GM19238 (cell line): ENCODE results near the gene VMO1.

ENCODE experiments used
- DNase-seq: peaks from one replicate; pipeline ENCODE4 v3.0.0; 2011; ENCODE audit warnings: low spot score; ENCODE audit not compliant: insufficient read length

Gene VMO1

GRCh38 chr17:4800462-4801196 lies 14.5 kb upstream of the VMO1 start:
- no peak for DNase-seq

DNA sequence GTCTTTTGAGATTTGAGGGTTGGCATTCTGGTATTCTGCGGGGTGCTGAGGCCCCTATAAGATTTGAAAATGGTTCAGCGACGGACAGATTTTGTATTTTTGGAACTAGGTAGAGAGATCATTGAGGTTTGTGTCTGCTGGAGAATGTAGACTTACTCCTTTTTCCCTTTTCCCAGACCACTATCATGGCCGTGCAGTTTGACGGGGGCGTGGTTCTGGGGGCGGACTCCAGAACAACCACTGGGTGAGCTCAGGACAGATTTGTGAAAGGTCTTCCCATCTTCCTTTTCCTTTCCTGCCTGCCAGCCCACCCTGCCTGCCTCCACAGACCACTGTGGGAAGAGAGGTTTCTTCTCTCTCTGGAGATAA lies 10.4 kb upstream of the VMO1 start:
- no peak for DNase-seq

- DNase-seq: no peak
These were observed 9.0 kb upstream of the VMO1 start for GRCh38 chr17:4795168-4795567.

- DNase-seq: no peak
These were observed 4.5 kb upstream of the VMO1 start for GRCh38 chr17:4790705-4791088.

DNA sequence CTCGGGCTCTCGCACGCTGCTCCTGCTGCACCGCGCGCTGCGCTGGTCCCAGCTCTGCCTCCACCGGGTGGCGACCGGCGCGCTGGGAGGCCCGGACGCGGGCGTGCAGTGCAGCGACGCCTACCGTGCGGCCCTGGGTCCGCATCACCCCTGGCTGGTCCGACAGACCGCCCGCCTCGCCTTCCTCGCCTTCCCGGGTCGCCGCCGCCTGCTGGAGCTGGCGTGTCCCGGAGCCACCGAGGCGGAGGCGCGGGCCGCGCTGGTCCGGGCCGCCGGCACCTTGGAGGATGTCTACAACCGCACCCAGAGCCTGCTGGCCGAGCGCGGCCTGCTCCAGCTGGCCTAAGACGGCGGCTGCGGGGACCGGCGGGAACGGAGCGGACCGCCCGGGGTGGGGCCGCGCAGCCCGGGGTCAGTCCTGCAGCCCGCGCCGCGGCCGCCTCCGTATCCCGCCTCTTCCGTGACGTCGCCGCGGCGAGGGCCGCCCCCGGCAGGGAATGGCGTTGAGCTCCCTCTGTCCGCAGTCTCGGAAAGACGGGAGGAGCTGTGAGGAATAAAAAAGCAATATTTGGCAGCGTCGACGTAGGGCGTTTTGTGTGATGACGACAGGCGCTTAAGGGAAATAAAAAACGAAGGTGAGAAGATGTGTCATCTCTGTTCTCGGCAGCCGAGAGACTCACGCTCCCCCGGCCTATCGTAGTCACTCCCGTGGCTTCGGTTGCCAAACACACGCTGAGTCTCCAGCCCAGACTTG lies 4.0 kb upstream of the VMO1 start:
- DNase-seq: peak; percentile 92

DNA sequence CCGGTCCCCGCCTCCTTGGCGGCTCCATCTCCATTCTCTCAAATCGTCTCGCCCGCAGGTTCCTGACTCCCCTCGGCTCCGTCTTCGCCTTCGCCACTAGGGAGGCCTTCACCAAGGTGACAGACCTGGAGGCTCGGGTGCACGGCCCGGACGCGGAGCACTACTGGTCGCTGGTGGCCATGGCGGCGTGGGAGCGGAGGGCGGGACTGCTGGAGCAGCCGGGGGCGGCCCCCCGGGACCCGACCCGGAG lies 3.5 kb upstream of the VMO1 start:
- no peak for DNase-seq

GRCh38 chr17:4788807-4789700 lies 2.9 kb upstream of the VMO1 start, which contains the start of gene GLTPD2:
TSS of gene GLTPD2 (plus strand) at chr17:4788964. CDS start at chr17:4789012, 48 bp downstream.
- no peak for DNase-seq

- DNase-seq: no peak
These were observed 2.1 kb upstream of the VMO1 start for GRCh38 chr17:4788159-4788806.

DNA sequence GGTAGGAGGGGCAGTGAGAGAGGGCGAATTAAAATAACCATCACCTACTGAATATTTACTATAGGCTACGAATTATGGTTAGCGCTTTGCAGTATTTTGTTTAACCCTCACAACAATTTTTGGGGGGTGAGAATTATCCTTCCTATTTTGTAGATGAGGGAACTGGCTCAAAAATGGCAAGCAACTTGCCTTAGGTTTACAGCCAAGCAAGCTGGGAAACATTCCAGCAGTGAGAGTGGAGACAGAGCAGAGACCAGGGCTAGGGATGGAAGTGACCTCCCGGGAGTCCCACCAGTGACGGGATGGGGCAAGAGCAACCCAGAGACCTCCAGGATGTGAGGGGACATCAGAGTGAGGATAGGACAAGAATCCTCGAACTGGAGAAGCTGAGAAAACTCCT lies 352 bp upstream of the VMO1 start:
- DNase-seq: no peak

DNA sequence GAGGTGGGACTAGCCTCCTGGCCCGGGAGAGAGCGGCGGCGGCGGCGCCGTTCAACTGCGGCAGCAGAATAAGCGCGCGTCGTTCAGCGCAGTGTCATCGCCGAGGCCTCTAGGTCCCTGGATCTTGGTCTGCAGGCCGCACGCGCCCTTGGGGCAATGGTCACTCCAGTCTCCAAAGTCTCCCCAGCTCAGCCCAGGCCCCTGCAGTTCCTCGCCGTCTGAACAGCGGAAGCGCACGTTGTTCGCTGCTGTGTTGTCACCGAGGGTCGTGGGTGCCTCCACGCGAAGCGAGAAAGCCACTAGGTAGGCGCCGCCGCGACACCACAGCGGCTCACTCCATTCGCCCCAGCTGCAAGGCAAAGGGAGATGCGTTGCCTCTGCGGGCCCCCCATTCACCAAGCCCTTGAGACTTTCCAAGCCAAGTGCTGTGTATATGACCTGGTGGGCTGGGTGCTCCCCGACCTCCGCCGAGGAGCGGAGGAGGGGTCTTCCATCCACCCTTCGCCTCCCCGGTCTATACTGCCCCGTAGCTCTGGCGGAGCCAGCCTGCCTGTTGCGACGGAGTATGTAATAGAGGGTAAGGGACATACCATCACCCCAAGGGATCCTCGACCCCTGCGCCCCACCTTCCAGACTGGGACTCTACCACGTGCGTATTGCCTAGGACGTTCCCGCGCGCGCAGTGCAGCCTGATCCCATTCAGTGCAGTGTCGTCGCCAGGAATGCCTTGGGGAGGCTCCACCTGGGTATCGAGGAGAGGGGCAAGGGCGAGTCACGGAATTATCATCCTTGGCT lies 656 bp downstream of the VMO1 start:
- DNase-seq: no peak

DNA sequence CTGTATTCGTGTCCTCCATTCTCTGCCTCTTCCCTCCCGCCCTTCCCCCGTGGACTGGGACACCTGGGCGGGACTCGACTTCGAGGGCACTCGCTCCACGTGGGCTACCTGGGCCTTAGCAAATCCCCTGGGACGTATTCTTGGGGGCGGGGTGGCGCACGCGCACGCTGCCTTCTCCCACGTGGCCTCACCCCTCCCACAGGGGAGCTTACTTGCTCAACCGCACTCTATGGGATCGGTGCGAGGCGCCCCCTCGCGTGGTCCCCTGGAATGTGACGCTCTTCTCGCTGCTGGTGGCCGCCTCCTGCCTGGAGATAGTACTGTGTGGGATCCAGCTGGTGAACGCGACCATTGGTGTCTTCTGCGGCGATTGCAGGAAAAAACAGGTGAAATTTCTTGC lies 3.5 kb downstream of the VMO1 start:
- no peak for DNase-seq

- no peak for DNase-seq
These were observed 5.7 kb downstream of the VMO1 start for GRCh38 chr17:4780325-4780955.

DNA sequence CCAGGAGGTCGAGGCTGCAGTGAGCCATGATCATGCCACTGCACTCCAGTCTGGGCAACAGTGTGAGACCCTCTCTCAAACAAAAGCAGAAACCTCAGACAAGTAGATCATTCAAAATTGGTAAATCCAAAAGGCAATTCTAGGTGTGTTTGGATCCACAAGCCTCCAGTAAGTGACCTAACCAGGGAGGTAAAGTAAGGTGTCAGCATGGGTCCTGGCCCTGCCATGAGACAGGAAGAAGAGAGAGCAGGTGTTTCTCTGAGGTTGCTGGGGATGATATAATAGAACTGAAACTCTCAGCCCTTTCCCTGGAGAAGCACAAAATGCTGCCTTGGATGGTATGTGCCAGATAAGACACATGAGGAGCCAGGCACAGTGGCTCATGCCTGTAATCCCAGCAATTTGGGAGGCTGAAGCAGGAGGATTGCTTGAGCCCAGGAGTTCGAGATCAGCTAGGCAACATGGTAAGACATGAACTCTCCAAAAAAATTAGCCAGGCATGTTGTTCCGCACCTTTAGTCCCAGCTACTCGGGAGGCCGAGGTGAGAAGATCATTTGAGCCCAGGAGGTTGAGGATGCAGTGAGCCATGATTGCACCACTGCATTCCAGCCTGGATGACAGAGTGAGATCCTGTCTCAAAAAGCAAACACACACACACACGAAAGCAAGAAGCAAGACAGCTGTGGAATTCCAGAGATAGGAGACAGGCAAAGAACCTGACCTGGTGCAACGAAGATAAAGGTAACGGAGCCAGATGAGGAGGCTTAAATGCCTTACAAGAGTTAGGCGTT lies 8.0 kb downstream of the VMO1 start:
- no peak for DNase-seq

DNA sequence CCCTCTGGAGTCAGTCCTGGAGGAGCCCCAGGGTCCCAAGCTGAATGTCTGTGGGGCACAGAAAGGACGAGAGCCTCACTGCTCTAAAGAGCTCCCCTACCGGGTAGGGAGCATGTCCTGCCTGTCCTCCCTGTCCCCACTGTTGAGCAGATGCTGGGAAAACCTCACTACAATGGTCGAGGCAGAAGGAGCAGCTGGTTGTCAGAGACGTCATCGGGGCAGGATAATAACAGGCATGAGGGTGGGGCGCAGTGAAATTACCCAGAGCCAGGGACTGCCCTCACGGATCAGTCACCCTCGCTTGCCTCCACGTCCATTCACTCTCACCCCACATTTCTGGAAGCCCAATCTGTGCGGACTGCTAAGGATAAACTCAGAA lies 13.9 kb downstream of the VMO1 start:
- no peak for DNase-seq

DNA sequence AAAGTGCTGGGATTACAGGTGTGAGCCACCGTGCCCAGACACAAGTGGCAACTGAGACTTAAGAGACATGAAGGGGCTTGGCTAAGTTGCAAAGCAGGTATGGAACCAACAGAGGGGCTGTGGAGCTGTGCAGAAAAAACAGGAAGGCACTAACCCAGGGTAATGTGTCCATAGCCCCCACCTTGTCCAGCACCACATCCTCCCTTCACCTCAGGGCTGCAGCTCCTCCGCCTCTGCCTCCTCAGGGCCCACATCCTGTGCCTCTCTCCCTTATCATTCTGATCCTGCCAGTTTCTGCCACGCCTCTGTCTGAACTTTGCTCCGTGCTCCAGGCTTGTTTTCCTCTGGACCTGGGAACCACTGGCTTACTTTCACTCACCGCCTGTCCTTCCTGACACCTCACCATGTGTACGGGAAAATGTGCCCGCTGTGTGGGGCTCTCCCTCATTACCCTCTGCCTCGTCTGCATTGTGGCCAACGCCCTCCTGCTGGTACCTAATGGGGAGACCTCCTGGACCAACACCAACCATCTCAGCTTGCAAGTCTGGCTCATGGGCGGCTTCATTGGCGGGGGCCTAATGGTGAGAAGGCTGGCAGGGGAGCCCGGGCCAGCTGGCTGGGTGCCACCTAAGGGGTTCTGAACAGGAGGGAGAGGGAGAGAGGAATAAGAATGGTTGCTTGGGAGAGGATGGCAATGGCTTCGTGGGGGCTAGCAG lies 14.5 kb downstream of the VMO1 start, which contains the start of gene TM4SF5:
Gene TM4SF5, plus strand, starts transcription at position 368 of the 716 bp plus-strand sequence. Its CDS starts 37 bp downstream, at position 405.
- DNase-seq: no peak

DNA sequence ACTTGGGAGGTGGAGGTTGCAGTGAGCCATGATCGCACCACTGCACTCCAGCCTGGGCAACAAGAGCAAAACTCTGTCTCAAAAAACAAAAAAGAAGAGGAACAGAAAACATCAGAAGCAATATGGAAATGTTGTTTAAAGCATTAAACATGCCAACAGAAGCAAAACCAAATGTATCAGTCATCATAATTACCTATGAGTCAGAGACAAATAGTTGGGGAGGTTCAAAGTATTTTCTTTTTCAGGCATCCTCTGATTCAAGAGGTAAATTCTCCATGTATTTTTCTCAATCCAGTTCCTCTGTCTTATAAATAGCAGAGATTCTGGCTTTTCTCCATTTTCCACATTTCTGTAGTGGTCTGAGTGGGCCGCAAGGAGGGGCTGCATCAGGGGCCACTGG lies 16.5 kb downstream of the VMO1 start:
- no peak for DNase-seq

GRCh38 chr17:4768298-4768697 lies 17.9 kb downstream of the VMO1 start:
- DNase-seq: no peak

- DNase-seq: no peak
These were observed 19.4 kb downstream of the VMO1 start for GRCh38 chr17:4766723-4767122.

DNA sequence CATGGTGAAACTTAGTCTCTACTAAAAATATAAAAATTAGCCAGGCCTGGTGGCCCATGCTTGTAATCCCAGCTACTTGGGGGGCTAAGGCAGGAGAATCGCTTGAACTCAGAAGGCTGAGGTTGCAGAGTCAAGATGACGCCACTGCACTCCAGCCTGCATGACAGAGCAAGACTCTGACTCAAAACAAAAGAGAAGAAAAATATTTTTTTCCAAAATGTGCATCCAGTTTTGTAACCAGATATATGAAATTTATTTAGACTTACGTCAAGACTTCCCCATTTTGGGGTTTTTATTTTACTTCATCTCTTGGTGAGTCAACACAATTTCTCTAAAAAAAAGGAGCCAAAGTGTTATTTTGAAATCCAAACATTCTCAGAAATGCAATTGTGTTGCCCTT lies 20.0 kb downstream of the VMO1 start:
- no peak for DNase-seq
